GM19372 (cell line): Measurements from ENCODE around the gene BTG1.

Experiments used
- ATAC-seq: cut with Tn5 transposase; IDR thresholded peaks from one replicate; pipeline ENCODE4 v1.9.1; 2021; ENCODE audit warnings: mild to moderate bottlenecking, low read depth, moderate library complexity; ENCODE audit not compliant: unreplicated experiment

BTG1 gene

GRCh38 chr12:92105676-92106075, 40.0 kb downstream of the BTG1 start:
- ATAC-seq = no peak

- no peak for ATAC-seq
Measured at GRCh38 chr12:92105110-92105509, 40.5 kb downstream of the BTG1 start.

- ATAC-seq = no peak
Measured at GRCh38 chr12:92102606-92103005, 43.0 kb downstream of the BTG1 start.

GRCh38 chr12:92098594-92099380, 46.9 kb downstream of the BTG1 start:
- no peak for ATAC-seq

GRCh38 chr12:92096346-92097136, 49.1 kb downstream of the BTG1 start:
- no peak for ATAC-seq

GRCh38 chr12:92094751-92095161, 50.9 kb downstream of the BTG1 start:
- ATAC-seq = peak; percentile 35

GRCh38 chr12:92094301-92094700, 51.3 kb downstream of the BTG1 start:
- peak; percentile 74 for ATAC-seq
